Naive B cell (primary cell): ENCODE data around the gene ADAM10. TPM values are rescaled to one million over a fixed set of nuclear protein-coding genes. Genes with fewer than 3 reads are reported as not detected.
A peak's percentile ranks its signal among the peaks of the same experiment; 100 is the strongest.

Experiments used
- ATAC-seq, 2 donors: fragments of 150-1000 bp; cut with Tn5 transposase; 2 replicates each; pipeline ENCODE4 v1.10.0; 2021; ENCODE audit warnings: low read depth in 2 of 2, mild to moderate bottlenecking in 2 of 2, moderate library complexity in 2 of 2
- DNase-seq: peaks from one replicate; pipeline ENCODE4 v3.0.0; 2022
- H3K27ac Mint-ChIP-seq, 6 donors: one replicate each; pipeline ENCODE4 v1.8.0; 2020 to 2022; ENCODE audit warnings: mild to moderate bottlenecking in 6 of 6, mixed read lengths in 6 of 6, moderate library complexity in 5 of 6, inconsistent platforms in 2 of 6
- H3K27me3 Mint-ChIP-seq, 3 donors: one replicate each; pipeline ENCODE4 v1.8.0; 2021 to 2022; ENCODE audit warnings: mixed read lengths in 3 of 3, mild to moderate bottlenecking in 1 of 3
- H3K36me3 Mint-ChIP-seq, 2 donors: one replicate each; pipeline ENCODE4 v1.8.0; 2020 to 2022; ENCODE audit warnings: mixed read lengths in 2 of 2, inconsistent platforms in 1 of 2, mild to moderate bottlenecking in 1 of 2
- H3K4me1 Mint-ChIP-seq, 3 donors: one replicate each; pipeline ENCODE4 v1.8.0; 2020 to 2022; ENCODE audit warnings: mixed read lengths in 3 of 3, inconsistent platforms in 1 of 3, mild to moderate bottlenecking in 1 of 3, moderate library complexity in 1 of 3
- H3K4me3 Mint-ChIP-seq, 8 donors: one replicate each; pipeline ENCODE4 v1.8.0; 2020 to 2022; ENCODE audit warnings: mild to moderate bottlenecking in 8 of 8, mixed read lengths in 8 of 8, moderate library complexity in 8 of 8, inconsistent platforms in 2 of 8
- H3K9me3 Mint-ChIP-seq, 7 donors: one replicate each; pipeline ENCODE4 v1.8.0; 2020 to 2022; ENCODE audit warnings: mixed read lengths in 7 of 7, mild to moderate bottlenecking in 5 of 7, inconsistent platforms in 2 of 7, moderate library complexity in 1 of 7
- polyA plus RNA-seq, 6 donors: library from polyadenylated mRNA; unstranded; fragments of 300-500 nt; fragmentation: Illumina TruSeq; gene quantifications; one replicate each; pipeline ENCODE4 v1.2.3, GENCODE V29; 2021; ENCODE audit warnings: low read depth in 6 of 6

The ADAM10 gene
- polyA plus RNA-seq, 6 donors from 2014 or later = 112 to 148 (median 126) TPM

DNA sequence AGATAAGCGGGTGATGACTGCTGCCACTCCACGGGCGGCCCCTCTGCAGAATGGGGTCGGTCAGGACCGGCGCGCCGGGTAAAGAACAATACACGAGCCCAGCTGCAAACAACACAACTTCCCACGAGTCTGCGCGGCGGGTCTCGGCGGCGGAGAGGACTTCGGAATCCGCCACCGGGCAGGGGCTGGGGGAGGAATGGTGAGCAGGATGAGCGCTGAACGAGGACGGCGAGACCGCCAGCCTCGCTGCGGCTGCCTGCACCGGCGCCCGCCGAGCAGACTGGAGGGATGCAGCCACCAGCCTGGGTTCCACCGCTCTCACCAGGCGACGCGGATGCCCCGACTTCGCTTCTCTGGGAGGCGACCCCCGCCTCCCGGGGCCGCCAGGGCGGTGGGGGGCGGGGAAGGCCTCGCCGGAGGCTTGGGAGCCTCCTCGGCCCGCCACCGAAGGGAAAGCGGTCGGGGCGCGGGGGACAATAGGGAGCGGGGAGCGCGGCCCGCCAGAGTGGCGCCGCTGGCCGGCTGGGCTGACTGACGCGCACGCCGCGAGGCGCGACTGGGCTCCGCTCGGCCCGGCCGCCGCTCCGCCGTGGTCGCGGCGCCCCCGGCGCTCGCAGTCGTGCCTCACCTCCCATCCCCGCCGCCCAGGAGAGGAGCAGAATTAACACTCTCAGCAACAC lies 515 bp downstream of the ADAM10 start:
- Mint-ChIP-seq H3K4me1 (peaks cover 29 to 52% (median 48%) of the 10 kb centered on the region in 3 donors), H3K4me3 (peak overlapping the region; percentile 94 to 99 (median 97)), H3K27ac (peak overlapping the region; percentile 94 to 99 (median 96)), H3K27me3 (no peaks in the 10 kb centered on the region), H3K36me3 (peaks cover 0 to 8% of the 10 kb centered on the region in 2 donors), H3K9me3 (no peaks in the 10 kb centered on the region)
- peak; percentile 26 to 28 for ATAC-seq
- DNase-seq = peak; percentile 47

- peaks cover 0 to 8% of the 10 kb centered on the region in 2 donors for H3K36me3 Mint-ChIP-seq
- peak overlapping the region; percentile 94 to 99 (median 96) for H3K27ac Mint-ChIP-seq
- peaks cover 33 to 59% (median 49%) of the 10 kb centered on the region in 3 donors for H3K4me1 Mint-ChIP-seq
- no peaks in the 10 kb centered on the region for H3K27me3 Mint-ChIP-seq
- no peaks in the 10 kb centered on the region for H3K9me3 Mint-ChIP-seq
- ATAC-seq = no peak
- DNase-seq = peak; percentile 43
- peak overlapping the region; percentile 92 to 99 (median 96) for H3K4me3 Mint-ChIP-seq
These were observed 1.3 kb downstream of the ADAM10 start for GRCh38 chr15:58748040-58748851.

DNA sequence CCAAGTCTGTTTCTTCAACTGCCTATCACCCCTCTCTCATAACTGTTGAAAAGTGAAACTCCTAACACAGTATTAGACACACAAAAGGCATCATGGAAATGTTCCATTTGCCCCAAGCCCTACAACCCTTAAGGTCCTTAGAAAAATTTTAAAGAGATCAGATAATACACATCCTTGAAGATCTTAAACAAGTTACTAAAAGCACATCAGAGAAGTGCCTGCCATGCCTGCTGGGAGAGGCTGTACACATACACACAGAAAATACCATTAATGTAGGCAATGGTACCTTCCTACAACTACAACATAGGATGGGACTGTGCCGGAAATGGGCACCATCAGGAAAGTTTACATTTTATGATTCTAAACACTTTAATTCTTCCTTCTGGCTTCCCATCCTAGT lies 3.3 kb downstream of the ADAM10 start:
- Mint-ChIP-seq H3K4me1 (peaks cover 52 to 79% (median 70%) of the 10 kb centered on the region in 3 donors), H3K27me3 (no peaks in the 10 kb centered on the region), H3K27ac (peak overlapping the region in 1 of 6 donors; percentile 3), H3K4me3 (peak overlapping the region in 4 of 8 donors; percentile 1 to 81 (median 20)), H3K36me3 (peaks cover 0 to 8% of the 10 kb centered on the region in 2 donors), H3K9me3 (no peaks in the 10 kb centered on the region)
- ATAC-seq (no peak), DNase-seq (no peak)

DNA sequence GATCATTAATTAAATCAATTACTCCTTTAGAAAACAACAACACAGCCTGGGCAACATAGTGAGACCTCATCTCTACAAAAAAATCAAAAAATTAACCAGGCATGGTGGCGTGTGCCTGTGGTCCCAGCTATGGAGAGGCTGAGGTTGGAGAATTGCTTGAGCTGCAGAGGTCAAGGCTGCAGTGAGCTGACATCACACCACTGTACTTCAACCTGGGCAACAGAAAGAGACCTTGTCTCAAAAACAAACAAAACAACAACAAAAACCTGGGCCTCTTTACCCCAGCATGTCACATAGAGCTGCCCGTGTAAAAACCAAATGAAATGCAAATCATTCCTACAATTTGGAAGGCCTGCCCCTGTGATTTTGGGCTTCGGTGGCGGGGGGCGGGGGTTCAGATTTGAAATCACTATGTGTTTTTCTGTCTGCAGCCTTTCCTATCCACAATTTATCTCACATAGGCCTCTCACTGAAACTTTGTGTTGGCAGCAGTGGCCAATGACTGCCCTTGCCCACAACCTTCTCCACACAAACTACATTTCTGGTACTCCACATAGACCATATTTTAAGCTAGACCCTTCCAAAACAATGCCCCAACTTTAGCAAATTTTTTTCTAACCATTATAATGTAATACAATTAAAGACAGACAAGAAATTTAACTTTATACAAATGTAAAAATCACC lies 6.5 kb downstream of the ADAM10 start:
- H3K9me3 Mint-ChIP-seq = no peaks in the 10 kb centered on the region
- H3K36me3 Mint-ChIP-seq = no peaks in the 10 kb centered on the region
- H3K4me3 Mint-ChIP-seq = peak overlapping the region in 3 of 8 donors; percentile 19 to 66 (median 32)
- ATAC-seq (no peak), DNase-seq (no peak)
- peak overlapping the region in 1 of 6 donors; percentile 12 for H3K27ac Mint-ChIP-seq
- no peaks in the 10 kb centered on the region for H3K27me3 Mint-ChIP-seq
- peaks cover 56 to 87% (median 76%) of the 10 kb centered on the region in 3 donors for H3K4me1 Mint-ChIP-seq

GRCh38 chr15:58742022-58742813 lies 7.3 kb downstream of the ADAM10 start:
- no peak for ATAC-seq

DNA sequence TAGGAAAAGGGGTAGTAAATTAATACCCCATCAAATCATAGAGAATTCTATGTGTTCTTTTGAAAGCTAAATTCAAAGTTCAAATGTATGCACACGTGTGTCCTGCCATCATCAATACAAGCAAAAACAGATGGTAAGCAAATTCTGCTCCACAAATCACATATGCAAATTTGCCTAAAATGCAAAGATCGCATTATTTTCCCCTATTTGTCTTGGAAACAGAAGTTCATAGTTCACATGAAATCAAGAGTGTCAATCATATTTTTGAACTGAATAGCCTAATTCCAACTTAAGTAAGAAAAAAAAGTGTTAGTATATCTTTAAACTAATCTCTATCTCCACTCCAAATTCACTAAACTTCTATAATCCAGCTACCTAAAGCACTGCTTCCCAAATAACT lies 8.5 kb downstream of the ADAM10 start:
- DNase-seq (no peak), ATAC-seq (no peak)
- peaks cover 64 to 84% (median 81%) of the 10 kb centered on the region in 3 donors for H3K4me1 Mint-ChIP-seq
- peak overlapping the region in 1 of 6 donors; percentile 9 for H3K27ac Mint-ChIP-seq
- H3K9me3 Mint-ChIP-seq = no peaks in the 10 kb centered on the region
- peak overlapping the region in 1 of 8 donors; percentile 12 for H3K4me3 Mint-ChIP-seq
- no peaks in the 10 kb centered on the region for H3K27me3 Mint-ChIP-seq
- no peaks in the 10 kb centered on the region for H3K36me3 Mint-ChIP-seq

More at GRCh38 chr15:58742022-58742813, 7.3 kb downstream of the ADAM10 start:
- Mint-ChIP-seq H3K4me1 (peaks cover 57 to 85% (median 76%) of the 10 kb centered on the region in 3 donors), H3K27me3 (no peaks in the 10 kb centered on the region), H3K36me3 (no peaks in the 10 kb centered on the region), H3K27ac (peak overlapping the region in 3 of 6 donors; percentile 9 to 57 (median 33)), H3K4me3 (no peak overlapping the region), H3K9me3 (no peaks in the 10 kb centered on the region)
- no peak for DNase-seq

DNA sequence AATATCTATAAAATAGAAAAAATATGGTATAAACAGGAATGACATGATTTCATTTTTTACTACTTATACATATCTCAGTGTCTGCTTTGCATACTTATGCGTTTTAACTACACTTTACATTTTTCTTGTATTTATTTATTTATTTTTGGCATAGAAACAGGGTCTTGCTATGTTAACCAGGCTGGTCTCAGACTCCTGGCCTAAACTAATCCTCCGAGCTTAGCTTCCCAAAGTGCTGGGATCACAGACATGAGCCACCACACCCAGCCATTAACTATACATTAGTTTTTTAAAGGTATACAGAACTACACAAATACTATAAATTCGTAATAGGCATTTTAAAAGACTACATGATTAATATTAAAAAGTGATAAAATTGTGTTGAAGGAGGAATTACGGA lies 9.1 kb downstream of the ADAM10 start:
- DNase-seq (no peak), ATAC-seq (no peak)
- H3K36me3 Mint-ChIP-seq = no peaks in the 10 kb centered on the region
- H3K27me3 Mint-ChIP-seq = no peaks in the 10 kb centered on the region
- peak overlapping the region in 1 of 6 donors; percentile 58 for H3K27ac Mint-ChIP-seq
- no peaks in the 10 kb centered on the region for H3K9me3 Mint-ChIP-seq
- no peak overlapping the region for H3K4me3 Mint-ChIP-seq
- H3K4me1 Mint-ChIP-seq = peaks cover 67 to 84% (median 77%) of the 10 kb centered on the region in 3 donors

DNA sequence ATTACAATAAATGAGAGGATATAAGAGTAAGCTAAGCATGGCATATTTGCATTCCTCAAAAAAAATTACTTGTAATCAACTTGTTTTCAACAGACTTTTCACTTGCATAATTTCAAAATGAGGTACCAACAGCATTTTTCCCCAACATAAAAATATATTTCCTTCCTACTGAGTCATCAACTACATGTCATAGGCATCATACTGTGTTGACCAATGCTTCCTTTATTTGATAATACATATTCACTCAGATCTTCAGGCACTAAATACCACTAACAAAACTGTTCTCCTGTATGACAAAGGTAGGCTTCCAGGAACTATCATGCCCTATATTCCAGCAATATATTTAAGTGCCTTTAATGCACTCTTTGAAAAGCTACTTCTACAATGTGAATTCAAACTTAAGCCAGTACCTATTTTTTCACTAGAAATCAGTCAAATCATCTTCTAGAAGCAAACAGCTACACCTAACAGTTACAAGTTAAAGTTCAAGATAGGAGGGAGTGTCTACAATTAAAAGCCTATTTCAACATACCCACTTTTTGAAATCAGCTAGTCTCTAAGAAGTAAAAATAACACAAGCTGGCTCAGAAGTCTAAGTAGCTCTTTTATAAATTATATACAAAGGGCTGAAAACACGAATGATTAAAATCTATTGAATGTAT lies 11.3 kb downstream of the ADAM10 start:
- Mint-ChIP-seq H3K4me1 (peaks cover 69 to 79% (median 75%) of the 10 kb centered on the region in 3 donors), H3K36me3 (no peaks in the 10 kb centered on the region), H3K9me3 (no peaks in the 10 kb centered on the region), H3K27me3 (no peaks in the 10 kb centered on the region), H3K4me3 (no peak overlapping the region), H3K27ac (peak overlapping the region in 1 of 6 donors; percentile 60)
- ATAC-seq (no peak), DNase-seq (no peak)

- H3K4me1 Mint-ChIP-seq = peaks cover 66 to 79% (median 75%) of the 10 kb centered on the region in 3 donors
- ATAC-seq = no peak
- DNase-seq = no peak
- no peaks in the 10 kb centered on the region for H3K9me3 Mint-ChIP-seq
- H3K27me3 Mint-ChIP-seq = no peaks in the 10 kb centered on the region
- no peak overlapping the region for H3K4me3 Mint-ChIP-seq
- H3K27ac Mint-ChIP-seq = peak overlapping the region in 2 of 6 donors; percentile 49 to 60
- H3K36me3 Mint-ChIP-seq = no peaks in the 10 kb centered on the region
These were observed 12.2 kb downstream of the ADAM10 start for GRCh38 chr15:58737298-58737697.

DNA sequence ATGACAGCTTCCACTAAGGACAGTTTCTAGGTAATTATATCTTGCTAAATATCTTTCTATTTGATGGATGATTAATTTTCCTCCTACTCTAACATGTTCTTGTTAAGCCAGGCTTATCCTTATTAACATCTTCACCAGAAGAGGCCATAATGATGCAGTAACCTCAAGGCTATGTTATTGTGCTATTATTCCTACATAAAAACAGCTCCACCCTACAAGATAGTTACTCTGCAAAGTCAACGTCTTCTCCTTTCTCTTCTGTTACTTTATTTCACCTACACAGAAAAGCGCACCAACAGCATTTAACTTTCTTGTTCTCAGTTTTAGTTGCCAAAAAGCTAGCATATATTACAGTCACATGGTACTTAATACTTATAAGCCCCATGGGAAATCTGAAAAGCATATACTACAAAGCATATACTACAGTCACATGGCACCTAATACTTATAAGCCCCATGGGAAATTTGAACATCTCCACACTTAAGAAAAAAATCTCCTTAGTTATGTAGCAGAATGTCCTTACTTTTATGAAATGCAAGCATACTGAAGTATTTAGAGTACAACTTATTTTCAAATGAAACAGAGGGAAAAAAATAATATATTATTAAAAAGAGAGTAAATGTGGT lies 13.4 kb downstream of the ADAM10 start:
- Mint-ChIP-seq H3K4me1 (peaks cover 67 to 79% (median 73%) of the 10 kb centered on the region in 3 donors), H3K4me3 (no peak overlapping the region), H3K27me3 (no peaks in the 10 kb centered on the region), H3K9me3 (no peaks in the 10 kb centered on the region), H3K27ac (peak overlapping the region in 2 of 6 donors; percentile 18 to 82), H3K36me3 (no peaks in the 10 kb centered on the region)
- no peak for ATAC-seq
- no peak for DNase-seq

- peak overlapping the region in 1 of 8 donors; percentile 7 for H3K4me3 Mint-ChIP-seq
- peak overlapping the region in 2 of 6 donors; percentile 18 to 64 for H3K27ac Mint-ChIP-seq
- no peaks in the 10 kb centered on the region for H3K27me3 Mint-ChIP-seq
- ATAC-seq (no peak), DNase-seq (no peak)
- H3K4me1 Mint-ChIP-seq = peaks cover 70 to 79% (median 74%) of the 10 kb centered on the region in 3 donors
- no peaks in the 10 kb centered on the region for H3K36me3 Mint-ChIP-seq
- no peaks in the 10 kb centered on the region for H3K9me3 Mint-ChIP-seq
These were observed 14.6 kb downstream of the ADAM10 start for GRCh38 chr15:58734859-58735258.
